ENCODE measurements around the gene ID1.
"Not testable (repeated sequence)": the region's sequence is repeated elsewhere in the genome, so short reads cannot be mapped to it uniquely, and the experiment has no call there.

Gene ID1

GRCh38 chr20:31602779-31603441, 2.2 kb upstream of the ID1 start:
- no peak for DNase-seq

- DNase-seq, result peak; percentile 98
Measured at GRCh38 chr20:31603822-31604566, 1.1 kb upstream of the ID1 start.

GRCh38 chr20:31604567-31605030, 490 bp upstream of the ID1 start:
- DNase-seq, result no peak

- peak; percentile 51 for DNase-seq
Measured at GRCh38 chr20:31605902-31606803, 1.1 kb downstream of the ID1 start.

- DNase-seq, result peak; percentile 85
Measured at GRCh38 chr20:31606804-31607639, 1.9 kb downstream of the ID1 start.

GRCh38 chr20:31607640-31608250, 2.7 kb downstream of the ID1 start:
- DNase-seq, result no peak

- peak; percentile 95 for DNase-seq
Measured at GRCh38 chr20:31608251-31608945, 3.3 kb downstream of the ID1 start.

- DNase-seq, result not testable (repeated sequence)
Measured at GRCh38 chr20:31612271-31612640, 7.2 kb downstream of the ID1 start.

GRCh38 chr20:31615416-31615815, 10.3 kb downstream of the ID1 start:
- no peak for DNase-seq

GRCh38 chr20:31617432-31618104, 12.5 kb downstream of the ID1 start:
- DNase-seq, result no peak

GRCh38 chr20:31620246-31620645, 15.2 kb downstream of the ID1 start:
- DNase-seq, result no peak

- DNase-seq, result not testable (repeated sequence)
Measured at GRCh38 chr20:31623123-31623505, 18.0 kb downstream of the ID1 start.

GRCh38 chr20:31626534-31626933, 21.4 kb downstream of the ID1 start:
- not testable (repeated sequence) for DNase-seq

- not testable (repeated sequence) for DNase-seq
Measured at GRCh38 chr20:31628057-31628456, 23.0 kb downstream of the ID1 start.

- DNase-seq, result peak; percentile 76
Measured at GRCh38 chr20:31630187-31630790, 25.2 kb downstream of the ID1 start.

- DNase-seq, result no peak
Measured at GRCh38 chr20:31632548-31633338, 27.7 kb downstream of the ID1 start.

- no peak for DNase-seq
Measured at GRCh38 chr20:31633339-31633914, 28.3 kb downstream of the ID1 start.

- no peak for DNase-seq
Measured at GRCh38 chr20:31637660-31638059, 32.6 kb downstream of the ID1 start, which contains the start of gene COX4I2. TSS of gene COX4I2 (plus strand) at chr20:31637912. CDS start at chr20:31639018, 1,106 bp downstream.

GRCh38 chr20:31638317-31638716, 33.2 kb downstream of the ID1 start:
- no peak for DNase-seq

Data from right hindlimb (tissue), 1 donor.